ENCODE measurements around the gene CLSTN2. TPM values are rescaled to one million over a fixed set of nuclear protein-coding genes. Genes with fewer than 3 reads are reported as not detected.
A peak's percentile ranks its signal among the peaks of the same experiment; 100 is the strongest.

CLSTN2 gene
- total RNA-seq, 1 donor from 2014 or later, result 7.8 TPM

DNA sequence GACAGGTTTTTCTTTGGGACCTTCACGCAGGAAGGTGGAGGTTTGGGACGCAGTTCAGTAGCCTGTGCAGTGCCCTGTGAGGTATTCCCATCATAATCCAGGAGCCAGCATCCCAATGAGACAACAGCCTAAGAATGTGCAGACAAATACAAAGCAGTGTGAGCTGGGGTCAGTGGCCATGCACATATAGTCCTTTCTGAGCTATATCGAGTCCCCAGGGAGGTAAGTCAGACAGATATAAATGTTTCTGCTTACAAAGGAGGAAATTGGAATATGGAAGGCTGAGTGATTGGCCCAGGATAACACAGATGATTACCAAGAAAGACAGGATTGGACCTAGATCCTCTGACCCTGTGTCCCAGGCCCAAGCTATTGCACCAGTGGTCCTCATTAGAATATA lies 526.3 kb downstream of the CLSTN2 start:
- DNase-seq (no peak), ATAC-seq (ENCODE audit: poor library complexity) (no peak)

GRCh38 chr3:140463355-140463754 lies 528.4 kb downstream of the CLSTN2 start:
- no peak for DNase-seq
- intact Hi-C loops (cut with DNase I), result no loop called here
- ATAC-seq (ENCODE audit: poor library complexity), result peak; percentile 65

More for the DNA sequence above, 526.3 kb downstream of the CLSTN2 start:
- intact Hi-C loops (cut with DNase I), result no loop called here

DNA sequence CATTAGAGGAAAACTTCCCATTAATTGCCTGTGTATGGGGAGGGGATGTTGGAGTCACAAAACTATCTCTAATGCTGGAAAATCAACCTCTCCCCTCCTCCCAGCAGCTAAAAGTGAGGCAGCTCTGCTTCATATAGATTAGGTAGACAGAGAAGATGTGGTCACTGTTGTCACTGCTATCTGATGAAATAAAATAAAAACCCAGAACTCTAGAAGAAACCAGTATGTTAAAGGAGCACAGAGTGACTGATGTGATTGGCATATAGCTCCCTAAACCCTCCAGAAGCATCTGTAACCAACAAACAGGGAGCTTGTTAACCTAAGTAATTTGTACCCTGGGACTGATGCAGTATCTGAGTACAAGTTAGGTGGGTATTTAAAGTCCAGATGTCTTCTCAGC lies 531.0 kb downstream of the CLSTN2 start:
- ATAC-seq (ENCODE audit: poor library complexity), result no peak
- intact Hi-C loops (cut with DNase I), result no loop called here
- no peak for DNase-seq

- intact Hi-C loops (cut with DNase I), result no loop called here
- DNase-seq, result no peak
- ATAC-seq (ENCODE audit: poor library complexity), result no peak
Observed at GRCh38 chr3:140466535-140466934, 531.5 kb downstream of the CLSTN2 start.

GRCh38 chr3:140467104-140467577 lies 532.2 kb downstream of the CLSTN2 start:
- peak; percentile 65 for ATAC-seq (ENCODE audit: poor library complexity)
- no peak for DNase-seq
- intact Hi-C loops (cut with DNase I), result no loop called here

GRCh38 chr3:140467796-140468315 lies 532.9 kb downstream of the CLSTN2 start:
- intact Hi-C loops (cut with DNase I), result no loop called here
- no peak for ATAC-seq (ENCODE audit: poor library complexity)
- DNase-seq, result no peak

GRCh38 chr3:140468407-140468806 lies 533.4 kb downstream of the CLSTN2 start:
- ATAC-seq (ENCODE audit: poor library complexity) (no peak), DNase-seq (no peak)
- intact Hi-C loops (cut with DNase I), result no loop called here

DNA sequence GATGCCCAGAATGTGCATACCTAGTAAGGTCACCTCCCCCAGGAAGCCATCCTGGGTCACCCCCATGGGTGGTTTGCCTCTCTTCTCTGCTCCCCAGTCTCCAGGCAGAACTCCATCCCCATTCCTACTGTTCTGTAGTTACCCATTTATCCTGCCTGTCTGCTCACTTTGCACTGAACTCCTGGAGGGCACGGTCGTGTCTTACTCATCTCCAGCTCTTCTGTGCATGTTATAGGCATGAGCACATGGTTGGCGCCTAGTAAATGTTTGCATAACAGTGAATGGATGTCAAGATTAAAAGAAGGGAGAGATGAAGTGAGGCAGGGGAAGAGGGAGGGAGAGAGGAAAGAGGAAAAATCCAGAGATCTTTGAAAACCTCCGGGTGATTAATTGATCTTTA lies 534.5 kb downstream of the CLSTN2 start:
- DNase-seq (no peak), ATAC-seq (ENCODE audit: poor library complexity) (no peak)
- intact Hi-C loops (cut with DNase I), result no loop called here

- no peak for ATAC-seq (ENCODE audit: poor library complexity)
Observed at GRCh38 chr3:140470211-140470610, 535.2 kb downstream of the CLSTN2 start.

GRCh38 chr3:140470962-140471361 lies 536.0 kb downstream of the CLSTN2 start:
- DNase-seq (no peak), ATAC-seq (ENCODE audit: poor library complexity) (no peak)
- intact Hi-C loops (cut with DNase I), result no loop called here

More at GRCh38 chr3:140470211-140470610, 535.2 kb downstream of the CLSTN2 start:
- intact Hi-C loops (cut with DNase I), result no loop called here
- DNase-seq, result no peak

DNA sequence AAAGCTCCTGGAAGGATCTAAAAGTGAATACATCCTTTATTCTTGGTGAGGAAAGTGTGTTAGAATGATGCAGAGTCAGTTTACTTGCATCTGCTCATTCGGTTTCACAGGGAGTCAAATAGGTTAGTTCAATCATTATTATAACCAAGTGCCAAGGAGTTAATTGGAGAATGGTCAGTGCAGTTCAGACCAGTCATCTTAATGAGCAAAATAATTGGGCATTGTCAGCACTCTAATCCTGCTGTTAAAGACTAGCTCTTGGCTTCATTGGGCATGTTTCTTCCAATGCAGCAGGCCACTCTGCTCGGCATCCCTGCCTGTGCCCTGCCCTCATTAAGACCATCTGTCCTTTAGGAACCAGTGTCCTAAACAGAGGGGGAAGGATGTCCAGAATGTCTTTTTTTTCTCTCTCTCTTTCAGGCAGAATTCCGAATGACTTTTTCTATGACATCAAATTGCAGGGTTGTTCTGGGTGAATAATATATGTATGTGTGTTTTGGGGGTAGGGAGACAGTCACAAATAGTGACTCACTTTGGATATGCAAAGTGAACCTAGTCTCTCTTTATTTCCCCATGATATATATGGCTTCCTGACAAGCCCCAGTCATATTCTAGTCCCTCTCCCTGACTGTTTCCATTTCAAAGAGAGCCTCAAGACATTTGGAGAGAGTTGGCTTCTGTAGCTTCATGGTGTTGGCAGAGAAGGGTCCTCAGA lies 537.5 kb downstream of the CLSTN2 start:
- no peak for DNase-seq
- ATAC-seq (ENCODE audit: poor library complexity), result no peak
- intact Hi-C loops (cut with DNase I), result no loop called here

GRCh38 chr3:140487566-140487965 lies 552.6 kb downstream of the CLSTN2 start:
- DNase-seq, result no peak
- no peak for ATAC-seq (ENCODE audit: poor library complexity)
- intact Hi-C loops (cut with DNase I), result no loop called here

DNA sequence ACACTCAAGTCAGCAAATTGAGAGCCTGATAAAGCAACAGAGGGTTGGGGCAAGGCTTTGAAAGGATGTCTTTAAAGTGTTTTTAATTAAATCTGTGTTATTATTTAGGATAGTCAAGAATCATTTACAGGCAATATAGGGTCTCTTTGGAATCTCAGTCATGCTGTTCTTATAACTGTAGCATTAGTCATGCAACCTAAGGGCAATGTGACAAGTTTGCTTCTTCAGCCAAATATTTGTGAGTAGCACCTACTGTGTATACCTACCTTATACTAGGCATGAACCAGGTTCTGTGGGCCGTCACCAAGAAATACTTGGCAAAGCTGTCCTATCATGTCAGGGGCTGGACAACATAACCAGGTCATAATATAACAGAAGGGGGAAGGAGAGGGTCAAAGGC lies 558.3 kb downstream of the CLSTN2 start:
- ATAC-seq (ENCODE audit: poor library complexity), result no peak
- DNase-seq, result no peak
- intact Hi-C loops (cut with DNase I), result no loop called here

- intact Hi-C loops (cut with DNase I), result no loop called here
- ATAC-seq (ENCODE audit: poor library complexity) (no peak), DNase-seq (no peak)
Observed at GRCh38 chr3:140494970-140495369, 560.0 kb downstream of the CLSTN2 start.

GRCh38 chr3:140497331-140497730 lies 562.3 kb downstream of the CLSTN2 start:
- intact Hi-C loops (cut with DNase I), result no loop called here
- ATAC-seq (ENCODE audit: poor library complexity) (no peak), DNase-seq (no peak)

DNA sequence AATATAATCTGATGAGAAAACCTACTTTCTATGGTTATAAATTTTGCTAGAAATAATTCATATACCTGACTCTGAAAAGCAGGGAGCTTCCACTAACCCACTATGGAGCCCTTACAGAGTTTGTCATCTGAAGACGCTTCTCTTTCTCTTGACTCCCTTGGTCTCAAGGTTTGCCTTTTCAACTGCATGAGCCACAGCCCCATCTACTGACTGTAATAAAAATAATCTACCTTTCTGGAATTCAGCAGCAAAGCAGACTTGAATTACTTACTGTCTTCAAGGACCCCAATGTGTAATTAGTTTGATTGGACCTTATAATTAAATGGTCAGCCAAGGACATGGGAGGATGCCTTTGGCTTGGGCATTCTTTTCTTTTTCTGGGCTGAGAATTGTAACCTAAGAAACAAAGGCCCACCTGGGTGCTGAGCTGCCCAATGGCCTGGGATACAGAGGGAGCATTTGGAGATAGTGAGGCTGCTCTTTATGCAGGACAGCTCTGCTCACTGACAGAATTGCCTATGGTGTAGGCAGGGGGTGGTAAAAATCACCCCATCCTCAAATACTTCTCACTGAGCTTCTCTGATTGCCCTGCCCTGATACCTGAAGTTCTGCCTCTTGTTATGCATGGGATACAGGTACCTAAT lies 564.3 kb downstream of the CLSTN2 start:
- ATAC-seq (ENCODE audit: poor library complexity) (peak; percentile 68), DNase-seq (no peak)
- intact Hi-C loops (cut with DNase I), result no loop called here

- ATAC-seq (ENCODE audit: poor library complexity), result no peak
- intact Hi-C loops (cut with DNase I), result no loop called here
Observed at GRCh38 chr3:140500473-140500872, 565.5 kb downstream of the CLSTN2 start.

DNA sequence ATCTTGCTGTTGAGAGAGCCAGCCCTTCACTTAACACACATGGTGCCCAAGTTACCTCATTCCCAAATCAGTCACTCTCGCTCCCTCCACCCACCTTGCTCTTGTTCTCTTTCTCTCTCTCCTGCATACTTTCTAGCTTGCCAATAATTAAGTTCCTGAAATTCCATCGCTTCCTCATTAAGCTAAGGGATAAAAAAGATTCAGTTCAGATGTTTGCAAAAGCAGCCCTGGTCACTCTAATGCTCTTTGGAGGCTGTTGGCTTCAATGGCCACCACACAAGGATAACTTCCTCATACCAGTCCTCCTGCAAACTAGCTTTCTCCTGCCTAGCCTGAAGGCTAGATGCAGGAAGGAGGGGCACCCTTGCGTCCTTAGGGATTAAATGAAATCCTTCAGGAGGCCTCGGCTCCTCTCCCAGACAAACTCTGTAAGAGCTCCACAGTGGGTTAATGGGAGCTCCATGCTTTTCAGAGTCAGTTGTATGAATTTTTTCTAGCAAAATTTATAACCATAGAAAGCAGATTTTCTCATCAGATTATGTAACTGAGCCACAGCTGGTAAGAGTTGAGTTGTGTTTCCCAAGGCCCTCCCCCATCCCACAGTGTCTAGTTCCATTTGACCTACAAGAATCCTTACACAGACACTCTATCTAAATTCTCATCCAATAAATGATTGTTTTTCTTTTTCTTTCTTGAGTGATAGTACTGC lies 566.2 kb downstream of the CLSTN2 start:
- peak; percentile 56 for ATAC-seq (ENCODE audit: poor library complexity)
- DNase-seq, result no peak
- intact Hi-C loops (cut with DNase I), result no loop called here

More at GRCh38 chr3:140500473-140500872, 565.5 kb downstream of the CLSTN2 start:
- no peak for DNase-seq

- DNase-seq (no peak), ATAC-seq (ENCODE audit: poor library complexity) (peak; percentile 18)
- intact Hi-C loops (cut with DNase I), result no loop called here
Observed at GRCh38 chr3:140501770-140502364, 566.9 kb downstream of the CLSTN2 start.
